Measurements from ENCODE around the gene ZNF620.

ZNF620 gene

GRCh38 chr3:40463579-40463978, 42.3 kb upstream of the ZNF620 start:
- H3K9me2 ChIP-seq (replicated peaks; ENCODE audit: insufficient read depth, low read length): no peaks in the 10 kb centered on the region
- H4K20me1 ChIP-seq (ENCODE audit: low read depth, low read length): peaks cover 23% of the 10 kb centered on the region
- no peak overlapping the region for H3K27ac ChIP-seq (ENCODE audit: low read depth, low read length)
- H3K4me2 ChIP-seq (ENCODE audit: low read depth, low read length, poor library complexity, severe bottlenecking): no peak overlapping the region
- no peak overlapping the region for H3K4me3 ChIP-seq (ENCODE audit: insufficient read depth, low read length, poor library complexity, severe bottlenecking)
- H3K9ac ChIP-seq (ENCODE audit: low read length): no peak overlapping the region
- H3K36me3 ChIP-seq (ENCODE audit: low read length): peaks cover 55% of the 10 kb centered on the region
- TF ChIP-seq CTCF (IDR thresholded peaks at IDR 0.05; ENCODE audit: insufficient read depth, low read length, poor library complexity, severe bottlenecking) (no peak), EZH2phosphoT487 (conservative IDR thresholded peaks at IDR 0.05; ENCODE audit: low read length) (no peak)
- H3K79me2 ChIP-seq (ENCODE audit: insufficient read depth, low read length): peaks cover 22% of the 10 kb centered on the region
- H3K9me3 ChIP-seq (ENCODE audit: insufficient read depth, low read length): no peaks in the 10 kb centered on the region
- H2AFZ ChIP-seq (ENCODE audit: low read depth, low read length, severe bottlenecking): no peak overlapping the region
- H3K27me3 ChIP-seq (ENCODE audit: low read length): no peaks in the 10 kb centered on the region
- H3F3A ChIP-seq (ENCODE audit: insufficient read depth): peaks cover 49% of the 10 kb centered on the region

GRCh38 chr3:40464339-40465110, 41.3 kb upstream of the ZNF620 start:
- Histone ChIP-seq H3K9me2 (replicated peaks; ENCODE audit: insufficient read depth, low read length) (no peaks in the 10 kb centered on the region), H2AFZ (ENCODE audit: low read depth, low read length, severe bottlenecking) (no peak overlapping the region), H3K9ac (ENCODE audit: low read length) (no peak overlapping the region), H4K20me1 (ENCODE audit: low read depth, low read length) (peaks cover 16% of the 10 kb centered on the region; the same call in 1 of the 2 replicates), H3K4me3 (ENCODE audit: insufficient read depth, low read length, poor library complexity, severe bottlenecking) (no peak overlapping the region), H3F3A (ENCODE audit: insufficient read depth) (peaks cover 49% of the 10 kb centered on the region), H3K27me3 (ENCODE audit: low read length) (no peaks in the 10 kb centered on the region), H3K79me2 (ENCODE audit: insufficient read depth, low read length) (peaks cover 13% of the 10 kb centered on the region), H3K9me3 (ENCODE audit: insufficient read depth, low read length) (no peaks in the 10 kb centered on the region), H3K27ac (ENCODE audit: low read depth, low read length) (no peak overlapping the region), H3K36me3 (ENCODE audit: low read length) (peaks cover 47% of the 10 kb centered on the region), H3K4me2 (ENCODE audit: low read depth, low read length, poor library complexity, severe bottlenecking) (no peak overlapping the region)
- no peak for TF ChIP-seq CTCF (IDR thresholded peaks at IDR 0.05; ENCODE audit: insufficient read depth, low read length, poor library complexity, severe bottlenecking)
- no peak for TF ChIP-seq EZH2phosphoT487 (conservative IDR thresholded peaks at IDR 0.05; ENCODE audit: low read length)

GRCh38 chr3:40465111-40465407, 40.8 kb upstream of the ZNF620 start:
- Histone ChIP-seq H3K4me2 (ENCODE audit: low read depth, low read length, poor library complexity, severe bottlenecking) (no peak overlapping the region), H3F3A (ENCODE audit: insufficient read depth) (peaks cover 46% of the 10 kb centered on the region), H3K9me3 (ENCODE audit: insufficient read depth, low read length) (no peaks in the 10 kb centered on the region), H3K27me3 (ENCODE audit: low read length) (no peaks in the 10 kb centered on the region), H2AFZ (ENCODE audit: low read depth, low read length, severe bottlenecking) (no peak overlapping the region), H3K79me2 (ENCODE audit: insufficient read depth, low read length) (peaks cover 9% of the 10 kb centered on the region), H4K20me1 (ENCODE audit: low read depth, low read length) (peaks cover 13% of the 10 kb centered on the region; the same call in 1 of the 2 replicates), H3K9ac (ENCODE audit: low read length) (no peak overlapping the region), H3K36me3 (ENCODE audit: low read length) (peaks cover 43% of the 10 kb centered on the region), H3K9me2 (replicated peaks; ENCODE audit: insufficient read depth, low read length) (no peaks in the 10 kb centered on the region), H3K27ac (ENCODE audit: low read depth, low read length) (no peak overlapping the region), H3K4me3 (ENCODE audit: insufficient read depth, low read length, poor library complexity, severe bottlenecking) (no peak overlapping the region)
- TF ChIP-seq CTCF (IDR thresholded peaks at IDR 0.05; ENCODE audit: insufficient read depth, low read length, poor library complexity, severe bottlenecking) (no peak), EZH2phosphoT487 (conservative IDR thresholded peaks at IDR 0.05; ENCODE audit: low read length) (no peak)
